Left colon (tissue), 2 donors: ENCODE data around the gene GPR21. TPM values are rescaled to one million over a fixed set of nuclear protein-coding genes. Genes with fewer than 3 reads are reported as not detected.

ENCODE experiments used
- total RNA-seq, 2 donors: library from RNA; stranded (reverse); fragmentation: NEBNext Ultra II Directional; extraction: Animal tissue kit (Norgen Biotek cat#: 25700); gene quantifications; one replicate each; pipeline ENCODE4 v1.2.1, GENCODE V29; 2021
- donor health status: DM: no; HTN: no; CAD: no.
- donor health status: DM: yes; HTN: yes; CAD: no.

GPR21 gene
- total RNA-seq, 2 donors from 2014 or later: 2.4 to 3.8 TPM

Other genes starting within 250 kb of the GPR21 start
- gene OR5C1, start 244.7 kb upstream of the GPR21 start, total RNA-seq: not detected
- gene OR1K1, start 233.5 kb upstream of the GPR21 start, total RNA-seq: not detected
- gene PDCL, start 205.1 kb upstream of the GPR21 start, total RNA-seq: 10 to 100 TPM; 14.9 to 16.8 TPM
- 10 to 100 TPM; 36.2 to 38.3 TPM for gene RC3H2, start 128.3 kb upstream of the GPR21 start, total RNA-seq
- 1 to 10 TPM; 6.1 to 7.6 TPM for gene ZBTB6, start 120.3 kb upstream of the GPR21 start, total RNA-seq
- gene ZBTB26, start 102.2 kb upstream of the GPR21 start, total RNA-seq: 1 to 10 TPM; 4.7 to 5.6 TPM
- 10 to 100 TPM; 54.5 to 58.8 TPM for gene RABGAP1, start 92.6 kb upstream of the GPR21 start, total RNA-seq
- 10 to 100 TPM; 46.5 to 47.2 TPM for gene STRBP, start 234.9 kb downstream of the GPR21 start, total RNA-seq